ENCODE results near the gene GBP2. TPM values are rescaled to one million over a fixed set of nuclear protein-coding genes. Genes with fewer than 3 reads are reported as not detected.
A peak's percentile ranks its signal among the peaks of the same experiment; 100 is the strongest.

GBP2 gene
- total and polyA plus RNA-seq, 4 donors: 17.2 to 89.2 (median 52.1) TPM

- H3K27me3 ChIP-seq (ENCODE audit: control insufficient read depth in 3 of 3, insufficient read depth in 3 of 3, low read length in 2 of 3): no peaks in the 10 kb centered on the region
- no peak for TF ChIP-seq CTCF (IDR thresholded peaks at IDR 0.05; ENCODE audit: control extremely low read depth, extremely low read depth)
- no peak for DNase-seq
- ATAC-seq (ENCODE audit: insufficient read depth, low FRiP score): no peak
- no peaks in the 10 kb centered on the region for H3K9me3 ChIP-seq (ENCODE audit: control insufficient read depth in 4 of 4, insufficient read depth in 3 of 4, low read length in 3 of 4)
- WGBS, 2 donors: 19 to 31% methylated on average over 3 of the region's 3 CpGs
- peaks cover 0 to 3% (median 0%) of the 10 kb centered on the region in 4 donors for H3K36me3 ChIP-seq (ENCODE audit: control insufficient read depth in 4 of 4, insufficient read depth in 4 of 4, low read length in 4 of 4)
- no peak overlapping the region for H3K9ac ChIP-seq (ENCODE audit: insufficient read depth in 1 of 2, low read length in 2 of 2)
- peak overlapping the region; percentile 80 to 89 for H3K27ac ChIP-seq (ENCODE audit: low read depth in 1 of 2, low read length in 1 of 2)
- H3K4me3 ChIP-seq: peak overlapping the region; percentile 44
- peaks cover 0 to 8% (median 4%) of the 10 kb centered on the region in 5 donors for H3K4me1 ChIP-seq (ENCODE audit: control insufficient read depth in 5 of 5, insufficient read depth in 5 of 5, low read length in 5 of 5)
Measured at GRCh38 chr1:89125240-89125912, 538 bp downstream of the GBP2 start.

- Histone ChIP-seq H3K9me3 (ENCODE audit: control insufficient read depth in 4 of 4, insufficient read depth in 3 of 4, low read length in 3 of 4) (no peaks in the 10 kb centered on the region), H3K27me3 (ENCODE audit: control insufficient read depth in 3 of 3, insufficient read depth in 3 of 3, low read length in 2 of 3) (no peaks in the 10 kb centered on the region), H3K4me1 (ENCODE audit: control insufficient read depth in 5 of 5, insufficient read depth in 5 of 5, low read length in 5 of 5) (peaks cover 0 to 4% (median 0%) of the 10 kb centered on the region in 5 donors), H3K9ac (ENCODE audit: insufficient read depth in 1 of 2, low read length in 2 of 2) (no peak overlapping the region), H3K36me3 (ENCODE audit: control insufficient read depth in 4 of 4, insufficient read depth in 4 of 4, low read length in 4 of 4) (peaks cover 0 to 13% (median 4%) of the 10 kb centered on the region in 4 donors), H3K4me3 (no peak overlapping the region), H3K27ac (ENCODE audit: low read depth in 1 of 2, low read length in 1 of 2) (no peak overlapping the region)
- WGBS, 2 donors: 97 to 98% methylated on average over 8 of the region's 8 CpGs
- ATAC-seq (ENCODE audit: insufficient read depth, low FRiP score): no peak
- no peak for DNase-seq
- no peak for TF ChIP-seq CTCF (IDR thresholded peaks at IDR 0.05; ENCODE audit: control extremely low read depth, extremely low read depth)
Measured at GRCh38 chr1:89121641-89122040, 4.3 kb downstream of the GBP2 start.

DNA sequence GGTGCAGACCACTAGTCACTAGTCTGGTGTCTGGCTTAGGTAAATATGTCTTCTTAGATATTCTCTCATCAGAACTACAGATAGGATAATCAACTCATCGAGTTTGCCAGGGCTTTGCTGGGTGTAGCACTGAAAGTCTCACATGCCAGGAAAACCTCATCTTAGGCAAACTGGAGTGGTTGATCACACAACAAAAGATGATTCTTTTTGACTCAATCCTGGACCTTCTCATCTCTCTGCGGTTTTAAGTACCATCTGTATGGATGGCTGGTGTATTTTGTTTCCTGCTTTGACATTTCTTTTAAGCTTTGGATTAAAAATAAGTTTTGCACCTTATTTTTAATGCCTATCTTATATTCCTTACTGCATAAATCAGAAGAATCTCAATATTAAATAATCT lies 11.3 kb downstream of the GBP2 start:
- Histone ChIP-seq H3K27ac (ENCODE audit: low read depth in 1 of 2, low read length in 1 of 2) (no peak overlapping the region), H3K9me3 (ENCODE audit: control insufficient read depth in 4 of 4, insufficient read depth in 3 of 4, low read length in 3 of 4) (no peaks in the 10 kb centered on the region), H3K4me3 (no peak overlapping the region), H3K27me3 (ENCODE audit: control insufficient read depth in 3 of 3, insufficient read depth in 3 of 3, low read length in 2 of 3) (no peaks in the 10 kb centered on the region), H3K4me1 (ENCODE audit: control insufficient read depth in 5 of 5, insufficient read depth in 5 of 5, low read length in 5 of 5) (no peaks in the 10 kb centered on the region), H3K36me3 (ENCODE audit: control insufficient read depth in 4 of 4, insufficient read depth in 4 of 4, low read length in 4 of 4) (peaks cover 0 to 23% (median 10%) of the 10 kb centered on the region in 4 donors), H3K9ac (ENCODE audit: insufficient read depth in 1 of 2, low read length in 2 of 2) (no peak overlapping the region)
- DNase-seq (no peak), ATAC-seq (ENCODE audit: insufficient read depth, low FRiP score) (no peak)
- no peak for TF ChIP-seq CTCF (IDR thresholded peaks at IDR 0.05; ENCODE audit: control extremely low read depth, extremely low read depth)
- WGBS, 2 donors: 87 to 94% methylated on average over 2 of the region's 2 CpGs

Measured in lung (tissue), 12 donors.